Upper lobe of right lung (tissue), 1 donor: Measurements from ENCODE around the gene PPFIA1. TPM values are rescaled to one million over a fixed set of nuclear protein-coding genes. Genes with fewer than 3 reads are reported as not detected.

Experiments used
- ATAC-seq: fragments of 200-7000 bp; cut with Tn5 transposase; one replicate; pipeline ENCODE4 v1.9.1; 2020; ENCODE audit warnings: mild to moderate bottlenecking, moderate library complexity
- DNase-seq: peaks from one replicate; pipeline ENCODE4 v3.0.0-alpha.2; 2020
- H3K27ac ChIP-seq: fragments of 200-600 bp; one replicate; pipeline ENCODE4 v1.8.0; 2022
- H3K27me3 ChIP-seq: fragments of 200-600 bp; one replicate; pipeline ENCODE4 v1.8.0; 2022; ENCODE audit warnings: mild to moderate bottlenecking
- H3K36me3 ChIP-seq: fragments of 200-600 bp; one replicate; pipeline ENCODE4 v1.8.0; 2022
- H3K4me1 ChIP-seq: fragments of 200-600 bp; one replicate; pipeline ENCODE4 v1.8.0; 2022
- H3K4me3 ChIP-seq: fragments of 200-600 bp; one replicate; pipeline ENCODE4 v1.8.0; 2022; ENCODE audit warnings: mild to moderate bottlenecking
- H3K9me3 ChIP-seq: fragments of 200-600 bp; one replicate; pipeline ENCODE4 v1.8.0; 2022
- intact Hi-C: fragments of 100-400 bp; cut with DNase I; formaldehyde crosslinking; loops from one replicate; pipeline ENCODE4 v1.11.0; 2022
- total RNA-seq: library from RNA; stranded (reverse); fragmentation: NEBNext Ultra II Directional; extraction: Animal tissue kit (Norgen Biotek cat#: 25700); gene quantifications from one replicate; pipeline ENCODE4 v1.2.1, GENCODE V29; 2021
- TF ChIP-seq, protein P1 (sequence below): fragments of 200-600 bp; IDR thresholded peaks from one replicate; pipeline ENCODE4 v1.8.0; 2022; ENCODE audit warnings: antibody characterized with exemption
- donor health status: DM: no; HTN: yes; CAD: no; lungs with severe emphysema.

The PPFIA1 gene
- total RNA-seq, 1 donor from 2014 or later: 73.3 TPM

DNA sequence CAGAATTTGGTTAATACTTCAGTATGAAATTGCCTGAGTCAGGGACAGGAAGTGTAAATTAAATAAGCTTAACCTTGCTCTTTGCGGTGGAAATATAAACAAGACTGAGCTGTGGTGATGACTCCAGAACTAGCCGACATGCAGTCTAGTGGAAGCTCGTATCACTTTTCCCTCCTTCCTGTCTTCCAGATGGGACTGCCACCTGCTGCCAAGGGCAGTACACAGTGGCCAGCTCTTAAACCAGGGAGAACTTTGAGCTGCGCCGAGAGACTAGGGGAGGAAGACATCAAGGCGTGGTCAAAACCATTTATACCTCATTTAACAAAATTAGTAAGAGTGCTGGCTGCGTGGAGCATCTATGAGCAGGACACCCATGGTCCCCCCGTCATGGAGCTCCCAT is 96.6 kb downstream of the PPFIA1 start:
- Histone ChIP-seq H3K4me3 (no peak overlapping the region), H3K27ac (no peak overlapping the region), H3K4me1 (peaks cover 5% of the 10 kb centered on the region), H3K9me3 (no peaks in the 10 kb centered on the region), H3K27me3 (no peaks in the 10 kb centered on the region), H3K36me3 (peaks cover 54% of the 10 kb centered on the region)
- intact Hi-C loops: no loop called here
- DNase-seq: no peak
- TF ChIP-seq, protein P1, sequence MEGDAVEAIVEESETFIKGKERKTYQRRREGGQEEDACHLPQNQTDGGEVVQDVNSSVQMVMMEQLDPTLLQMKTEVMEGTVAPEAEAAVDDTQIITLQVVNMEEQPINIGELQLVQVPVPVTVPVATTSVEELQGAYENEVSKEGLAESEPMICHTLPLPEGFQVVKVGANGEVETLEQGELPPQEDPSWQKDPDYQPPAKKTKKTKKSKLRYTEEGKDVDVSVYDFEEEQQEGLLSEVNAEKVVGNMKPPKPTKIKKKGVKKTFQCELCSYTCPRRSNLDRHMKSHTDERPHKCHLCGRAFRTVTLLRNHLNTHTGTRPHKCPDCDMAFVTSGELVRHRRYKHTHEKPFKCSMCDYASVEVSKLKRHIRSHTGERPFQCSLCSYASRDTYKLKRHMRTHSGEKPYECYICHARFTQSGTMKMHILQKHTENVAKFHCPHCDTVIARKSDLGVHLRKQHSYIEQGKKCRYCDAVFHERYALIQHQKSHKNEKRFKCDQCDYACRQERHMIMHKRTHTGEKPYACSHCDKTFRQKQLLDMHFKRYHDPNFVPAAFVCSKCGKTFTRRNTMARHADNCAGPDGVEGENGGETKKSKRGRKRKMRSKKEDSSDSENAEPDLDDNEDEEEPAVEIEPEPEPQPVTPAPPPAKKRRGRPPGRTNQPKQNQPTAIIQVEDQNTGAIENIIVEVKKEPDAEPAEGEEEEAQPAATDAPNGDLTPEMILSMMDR: no peak
- no peak for ATAC-seq

DNA sequence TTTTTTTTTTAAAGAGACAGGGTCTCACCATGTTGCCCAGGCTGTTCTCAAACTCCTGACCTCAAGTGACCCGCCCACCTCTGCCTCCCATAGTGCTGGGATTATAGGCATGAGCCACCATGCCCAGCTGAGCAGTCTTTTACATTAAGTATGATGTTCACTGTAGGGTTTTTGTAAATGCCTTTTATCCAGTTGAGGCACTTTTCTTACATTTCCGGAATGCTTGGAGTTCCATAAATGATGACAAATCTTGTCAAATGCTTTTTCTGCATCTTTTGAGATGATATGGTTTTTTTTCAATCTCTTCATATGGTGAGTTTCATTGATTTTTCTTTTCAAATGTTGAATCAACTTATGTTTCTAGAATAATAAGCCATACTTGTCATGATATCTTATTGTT is 98.5 kb downstream of the PPFIA1 start:
- no peak for ATAC-seq
- DNase-seq: no peak
- peaks cover 54% of the 10 kb centered on the region for H3K36me3 ChIP-seq

DNA sequence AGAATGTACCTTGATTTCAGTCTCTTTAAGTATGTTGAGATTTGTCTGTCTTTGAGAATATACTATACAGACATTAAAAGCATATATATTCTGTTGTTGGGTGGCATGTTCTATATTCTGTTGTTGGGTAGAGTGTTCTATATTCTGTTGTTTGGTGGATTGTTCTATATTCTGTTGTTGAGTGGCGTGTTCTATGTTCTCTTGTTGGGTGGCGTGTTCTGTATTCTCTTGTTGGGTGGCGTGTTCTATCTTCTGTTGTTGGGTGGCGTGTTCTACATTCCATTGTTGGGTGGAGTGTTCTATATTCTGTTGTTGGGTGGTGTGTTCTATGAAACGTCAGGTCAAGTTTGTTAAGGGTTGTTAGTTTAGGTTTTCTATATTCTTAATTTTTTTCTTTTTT is 100.8 kb downstream of the PPFIA1 start:
- H3K36me3 ChIP-seq: peaks cover 53% of the 10 kb centered on the region
- intact Hi-C loops: no loop called here
- no peaks in the 10 kb centered on the region for H3K27me3 ChIP-seq
- H3K27ac ChIP-seq: no peak overlapping the region
- no peaks in the 10 kb centered on the region for H3K9me3 ChIP-seq
- no peak overlapping the region for H3K4me3 ChIP-seq
- DNase-seq (no peak), ATAC-seq (peak; percentile 64)
- TF ChIP-seq, protein P1: no peak
- H3K4me1 ChIP-seq: no peaks in the 10 kb centered on the region

More for the DNA sequence above, 98.5 kb downstream of the PPFIA1 start:
- H3K4me3 ChIP-seq: no peak overlapping the region
- H3K27me3 ChIP-seq: no peaks in the 10 kb centered on the region
- H3K4me1 ChIP-seq: peaks cover 5% of the 10 kb centered on the region
- no peak overlapping the region for H3K27ac ChIP-seq
- intact Hi-C loops: no loop called here
- TF ChIP-seq, protein P1: no peak
- H3K9me3 ChIP-seq: no peaks in the 10 kb centered on the region

DNA sequence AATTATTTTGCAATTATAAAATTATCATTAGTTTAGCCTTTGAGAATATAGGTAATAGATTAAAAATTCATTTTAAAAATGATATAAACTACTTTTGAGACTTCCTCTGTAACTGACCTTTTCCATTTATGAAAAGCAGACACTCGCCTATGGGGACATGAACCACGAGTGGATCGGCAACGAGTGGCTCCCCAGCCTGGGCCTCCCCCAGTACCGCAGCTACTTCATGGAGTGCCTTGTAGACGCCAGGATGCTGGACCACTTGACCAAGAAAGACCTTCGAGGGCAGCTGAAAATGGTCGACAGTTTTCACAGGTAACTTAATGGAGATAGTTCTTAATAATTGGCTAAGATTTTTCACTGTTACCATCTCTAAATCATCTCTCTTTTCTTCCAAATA is 101.6 kb downstream of the PPFIA1 start:
- DNase-seq (no peak), ATAC-seq (no peak)
- Histone ChIP-seq H3K9me3 (no peaks in the 10 kb centered on the region), H3K36me3 (peaks cover 55% of the 10 kb centered on the region), H3K4me3 (no peak overlapping the region), H3K27ac (no peak overlapping the region), H3K4me1 (no peaks in the 10 kb centered on the region), H3K27me3 (no peaks in the 10 kb centered on the region)
- TF ChIP-seq, protein P1: no peak
- intact Hi-C loops: no loop called here

DNA sequence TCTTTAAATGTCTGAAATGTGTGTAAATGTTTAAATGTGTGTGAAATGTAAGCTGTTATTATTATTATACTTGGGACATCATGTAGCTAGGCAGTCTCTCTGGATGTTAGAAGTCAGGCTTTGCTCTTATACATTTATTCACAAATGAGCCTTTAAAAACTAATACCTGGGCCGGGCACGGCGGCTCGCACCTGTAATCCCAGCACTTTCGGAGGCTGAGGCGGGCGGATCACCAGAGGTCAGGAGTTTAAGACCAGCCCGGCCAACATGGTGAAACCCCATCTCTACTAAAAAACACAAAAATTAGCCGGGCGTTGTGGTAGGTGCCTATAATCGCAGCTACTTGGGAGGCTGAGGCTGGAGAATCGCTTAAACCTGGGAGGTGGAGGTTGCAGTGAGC is 106.1 kb downstream of the PPFIA1 start:
- intact Hi-C loops: no loop called here
- H3K4me3 ChIP-seq: no peak overlapping the region
- no peaks in the 10 kb centered on the region for H3K27me3 ChIP-seq
- DNase-seq (no peak), ATAC-seq (no peak)
- H3K4me1 ChIP-seq: no peaks in the 10 kb centered on the region
- peaks cover 93% of the 10 kb centered on the region for H3K36me3 ChIP-seq
- H3K27ac ChIP-seq: no peak overlapping the region
- TF ChIP-seq, protein P1: no peak
- no peaks in the 10 kb centered on the region for H3K9me3 ChIP-seq

DNA sequence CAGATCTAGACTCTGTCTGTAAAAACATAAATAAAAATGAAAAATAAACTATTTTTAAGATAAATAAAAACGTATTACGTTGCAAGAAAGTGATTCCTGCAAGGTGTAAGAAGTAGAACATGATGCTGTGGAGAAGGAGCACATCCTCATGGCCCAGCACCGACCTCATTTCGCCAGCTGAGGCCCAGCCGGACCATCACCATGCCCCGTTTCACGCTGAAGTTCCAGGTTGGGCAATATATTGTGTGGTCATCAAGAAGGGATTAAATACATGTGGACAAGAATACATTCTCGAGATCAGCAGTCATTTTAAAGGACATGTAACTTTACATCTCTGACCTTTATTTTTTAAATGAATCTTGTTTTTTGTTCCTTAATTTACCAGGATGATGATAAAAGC is 107.2 kb downstream of the PPFIA1 start:
- no peaks in the 10 kb centered on the region for H3K4me1 ChIP-seq
- no peak for ATAC-seq
- TF ChIP-seq, protein P1: no peak
- no peaks in the 10 kb centered on the region for H3K9me3 ChIP-seq
- no peaks in the 10 kb centered on the region for H3K27me3 ChIP-seq
- H3K4me3 ChIP-seq: no peak overlapping the region
- no peak overlapping the region for H3K27ac ChIP-seq
- peaks cover 95% of the 10 kb centered on the region for H3K36me3 ChIP-seq
- no peak for DNase-seq
- intact Hi-C loops: no loop called here
